ENCODE data around the gene RASGRP2.

GRCh38 chr11:64751136-64751535 is 7.2 kb upstream of the RASGRP2 start:
- TF ChIP-seq CTCF (IDR thresholded peaks at IDR 0.05) (no peak), POLR2A (IDR thresholded peaks at IDR 0.05) (no peak)
